RCC 7860 (cell line): Measurements from ENCODE around the gene PRKCB.
"Not testable (repeated sequence)": the region's sequence is repeated elsewhere in the genome, so short reads cannot be mapped to it uniquely, and the experiment has no call there.

Experiments used
- DNase-seq: peaks from one replicate; pipeline ENCODE4 v3.0.0-alpha.2; 2015; ENCODE audit warnings: low spot score
- FAIRE-seq: peaks from 2 replicates; lab custom pipeline; 2012; peaks lifted over from hg19 to GRCh38; lab: Jason Lieb, UNC

The PRKCB gene

GRCh38 chr16:23900480-23901177 lies 64.8 kb downstream of the PRKCB start:
- FAIRE-seq, result no peak
- no peak for DNase-seq

- DNase-seq (no peak), FAIRE-seq (no peak)
These were observed 65.6 kb downstream of the PRKCB start for GRCh38 chr16:23901178-23902033.

DNA sequence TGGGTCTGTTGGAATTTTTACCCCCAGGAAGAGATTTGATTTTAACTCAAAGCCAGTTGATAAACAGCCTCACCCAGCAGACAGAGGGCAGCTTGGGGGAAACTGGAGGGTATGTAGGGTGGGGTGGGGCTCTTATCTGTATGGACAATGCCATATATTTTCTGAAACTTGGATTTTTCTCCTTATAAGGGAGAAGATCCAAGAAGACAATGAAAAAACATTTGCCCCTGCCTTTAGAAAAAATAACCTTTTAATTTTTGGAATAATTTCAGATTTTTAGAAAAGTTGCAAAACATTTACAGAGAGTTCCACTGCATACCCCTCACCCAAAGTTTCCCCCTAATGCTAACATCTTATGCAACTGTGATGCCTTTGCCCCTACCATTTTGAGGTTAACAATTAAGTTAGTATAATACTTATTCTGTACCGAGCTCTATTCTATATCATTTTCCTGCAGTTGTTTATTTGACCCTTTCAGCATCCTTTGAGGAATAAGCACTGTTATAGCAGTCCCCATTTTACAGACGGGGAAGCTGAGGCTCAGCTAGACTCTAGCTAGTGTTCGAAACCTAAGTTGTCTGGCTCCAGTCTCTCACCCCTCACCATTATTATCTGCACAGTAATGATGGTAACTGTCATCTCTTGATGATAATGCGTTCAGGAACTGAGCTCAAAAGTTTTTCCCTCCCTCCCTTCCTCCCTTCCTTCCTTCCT lies 66.4 kb downstream of the PRKCB start:
- DNase-seq (no peak), FAIRE-seq (no peak)

DNA sequence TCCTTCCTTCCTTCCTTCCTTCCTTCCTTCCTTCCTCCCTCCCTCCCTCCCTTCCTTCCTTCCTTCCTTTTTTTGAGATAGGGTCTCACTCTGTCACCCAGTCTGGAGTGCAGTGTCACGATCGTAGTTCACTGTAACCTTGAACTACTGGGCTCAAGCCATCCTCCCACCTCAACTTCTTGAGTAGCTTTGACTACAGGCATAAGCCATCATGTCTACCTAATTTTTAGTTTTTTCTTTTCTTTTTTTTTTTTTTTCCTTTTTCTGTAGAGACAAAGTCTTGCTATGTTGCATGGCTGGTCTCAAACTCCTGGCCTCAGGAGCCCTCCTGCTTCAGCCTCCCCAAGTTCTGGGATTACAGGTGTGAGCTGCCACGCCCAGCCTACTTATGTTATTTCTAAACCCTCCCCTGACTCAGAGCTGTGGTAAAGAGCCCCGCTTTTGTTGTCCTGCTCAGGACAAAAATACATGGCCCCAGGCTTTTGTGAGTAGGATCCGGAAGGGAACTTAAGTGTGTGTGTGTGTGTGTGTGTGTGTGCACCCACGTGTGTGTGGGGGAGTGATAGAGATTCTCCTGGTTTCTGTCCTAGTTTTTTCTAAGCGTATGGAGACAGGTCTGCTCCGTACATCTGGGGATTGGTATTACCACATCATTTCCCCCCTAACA lies 67.1 kb downstream of the PRKCB start:
- DNase-seq, result no peak

GRCh38 chr16:23905027-23905426 lies 69.2 kb downstream of the PRKCB start:
- DNase-seq (no peak), FAIRE-seq (no peak)

More for the DNA sequence above, 67.1 kb downstream of the PRKCB start:
- FAIRE-seq, result no peak

- FAIRE-seq (no peak), DNase-seq (no peak)
These were observed 71.7 kb downstream of the PRKCB start for GRCh38 chr16:23907457-23907902.

DNA sequence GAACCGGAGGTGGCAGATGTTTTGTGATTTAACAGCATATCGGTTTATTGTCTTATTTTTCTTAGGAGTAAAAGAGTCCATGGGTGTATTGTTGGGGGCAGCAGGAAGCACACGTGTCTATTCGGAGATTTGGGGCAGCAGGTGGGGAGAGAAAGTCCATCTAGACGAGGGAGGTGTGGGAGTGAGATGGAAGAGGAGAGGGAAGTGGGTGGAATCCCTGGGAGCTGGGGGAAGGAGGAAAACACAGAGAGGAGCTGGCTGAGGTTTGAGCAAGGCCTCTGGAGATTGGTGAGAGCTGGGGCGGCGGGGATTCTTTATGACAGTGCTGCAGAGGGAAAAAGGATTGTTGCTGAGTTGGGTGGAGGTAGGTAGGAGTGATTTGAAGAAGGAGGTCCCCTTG lies 72.1 kb downstream of the PRKCB start:
- DNase-seq (no peak), FAIRE-seq (no peak)

- no peak for DNase-seq
- no peak for FAIRE-seq
These were observed 73.0 kb downstream of the PRKCB start for GRCh38 chr16:23908790-23909189.

GRCh38 chr16:23909792-23910418 lies 74.1 kb downstream of the PRKCB start:
- FAIRE-seq (no peak), DNase-seq (no peak)

DNA sequence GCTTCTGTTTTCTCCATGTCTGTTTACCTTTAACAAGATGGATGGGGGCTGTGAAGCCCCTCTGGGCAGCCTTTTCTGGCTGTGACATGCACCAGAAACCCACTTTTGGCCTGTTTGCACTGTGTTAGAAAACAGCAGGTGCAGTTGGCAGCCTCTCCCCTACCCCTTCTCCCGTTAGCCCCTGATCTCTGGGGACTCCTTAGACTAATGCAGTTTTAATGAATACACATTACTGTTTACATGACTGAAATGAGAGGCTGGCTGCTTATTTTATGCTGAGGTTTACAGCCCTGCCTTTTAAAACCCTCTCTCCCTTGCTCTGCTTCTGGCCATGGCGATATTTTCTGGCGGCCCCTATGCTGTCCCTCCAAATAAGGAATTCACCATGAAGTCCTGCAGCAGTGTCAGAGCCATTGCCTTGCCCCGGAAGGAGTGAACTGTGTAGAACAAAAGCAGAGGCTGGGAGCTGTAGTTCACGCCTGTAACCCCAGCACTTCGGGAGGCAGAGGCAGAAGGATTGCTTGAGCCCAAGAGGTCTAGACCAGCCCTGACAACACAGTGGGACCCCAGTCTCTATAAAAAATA lies 79.3 kb downstream of the PRKCB start:
- no peak for DNase-seq
- FAIRE-seq, result no peak

GRCh38 chr16:23916552-23916951 lies 80.8 kb downstream of the PRKCB start:
- not testable (repeated sequence) for DNase-seq, FAIRE-seq

- no peak for FAIRE-seq
These were observed 81.8 kb downstream of the PRKCB start for GRCh38 chr16:23917621-23918020.

GRCh38 chr16:23920446-23920845 lies 84.7 kb downstream of the PRKCB start:
- FAIRE-seq, result no peak
- no peak for DNase-seq

More at GRCh38 chr16:23917621-23918020, 81.8 kb downstream of the PRKCB start:
- DNase-seq, result no peak

- FAIRE-seq (no peak), DNase-seq (no peak)
These were observed 85.1 kb downstream of the PRKCB start for GRCh38 chr16:23920899-23921298.

DNA sequence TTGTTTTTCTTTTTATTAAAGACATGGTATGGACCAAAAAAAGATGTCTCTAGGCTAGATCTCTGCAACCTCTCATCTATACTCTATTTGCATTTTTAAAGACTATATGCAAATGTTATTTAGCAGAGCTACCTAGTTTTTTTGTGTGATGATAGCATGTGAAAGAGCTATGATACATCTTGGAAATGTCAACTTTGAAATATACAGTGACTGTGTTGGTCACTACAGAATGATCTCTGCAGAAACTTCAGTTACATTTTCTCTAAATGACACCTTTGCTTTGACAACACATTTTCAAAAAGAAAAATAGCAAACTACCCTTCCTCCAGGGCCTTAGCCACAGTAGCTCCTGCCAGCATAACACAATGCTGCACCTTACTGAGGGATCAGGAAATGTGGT lies 86.6 kb downstream of the PRKCB start:
- DNase-seq, result no peak
- no peak for FAIRE-seq

- DNase-seq, result no peak
- FAIRE-seq, result no peak
These were observed 88.3 kb downstream of the PRKCB start for GRCh38 chr16:23924128-23924527.

DNA sequence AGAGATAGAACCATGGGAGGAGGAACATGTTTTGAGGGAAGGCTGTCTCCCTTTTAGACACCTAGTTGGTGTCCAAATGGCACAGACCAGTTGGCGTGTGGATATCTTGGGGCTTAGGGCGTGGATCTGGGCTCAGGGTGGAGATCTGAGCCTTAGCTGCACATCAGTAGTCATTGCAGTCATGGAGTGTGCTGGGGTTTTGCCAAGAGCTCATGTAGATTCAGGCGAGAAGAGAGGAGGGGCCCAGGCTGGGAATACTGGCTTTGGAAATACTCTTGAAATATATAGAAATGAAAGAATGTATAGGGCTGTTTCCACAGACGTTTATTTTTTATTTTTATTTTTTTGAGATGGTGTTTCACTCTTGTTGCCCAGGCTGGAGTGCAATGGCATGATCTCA lies 92.0 kb downstream of the PRKCB start:
- DNase-seq (no peak), FAIRE-seq (no peak)

GRCh38 chr16:23929237-23929636 lies 93.5 kb downstream of the PRKCB start:
- DNase-seq (no peak), FAIRE-seq (no peak)

GRCh38 chr16:23929856-23930255 lies 94.1 kb downstream of the PRKCB start:
- DNase-seq (no peak), FAIRE-seq (no peak)

DNA sequence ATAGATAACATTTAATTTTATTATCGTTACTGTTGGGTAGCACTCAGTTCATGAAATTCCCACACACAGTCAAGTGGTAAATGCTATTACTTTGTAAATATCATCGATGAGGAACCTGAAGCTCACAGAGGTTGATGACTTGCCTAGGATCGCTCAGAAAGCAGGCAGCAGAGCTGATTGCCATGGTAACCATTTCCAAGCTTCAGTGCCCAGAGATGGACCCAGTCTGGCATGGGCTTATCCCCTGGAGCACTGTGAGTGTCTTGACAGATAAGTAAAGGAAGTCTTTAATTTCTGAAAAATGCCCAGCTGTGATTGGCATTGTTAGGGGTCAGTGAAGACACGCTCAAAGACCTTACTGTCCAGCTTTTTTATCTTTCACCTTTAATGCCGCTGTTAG lies 95.0 kb downstream of the PRKCB start:
- DNase-seq (no peak), FAIRE-seq (no peak)
